ENCODE measurements around the gene CDK6. TPM values are rescaled to one million over a fixed set of nuclear protein-coding genes. Genes with fewer than 3 reads are reported as not detected.

CDK6 gene
- total RNA-seq, 2 experiments from 2014 or later = 103 to 106 TPM

- no peaks in the 10 kb centered on the region for H3K9me3 Mint-ChIP-seq
- no peaks in the 10 kb centered on the region for H3K27me3 Mint-ChIP-seq
- H3K4me1 Mint-ChIP-seq = peaks cover 74% of the 10 kb centered on the region
- no peak for DNase-seq
- no peak overlapping the region for H3K4me3 Mint-ChIP-seq
- peaks cover 58% of the 10 kb centered on the region for H3K36me3 Mint-ChIP-seq
- peak overlapping the region; percentile 93 for H3K27ac Mint-ChIP-seq
These were observed 154.0 kb downstream of the CDK6 start for GRCh38 chr7:92682330-92682729.

GRCh38 chr7:92681633-92682032, 154.7 kb downstream of the CDK6 start:
- H3K36me3 Mint-ChIP-seq = peaks cover 52% of the 10 kb centered on the region

GRCh38 chr7:92680442-92680841, 155.9 kb downstream of the CDK6 start:
- Mint-ChIP-seq H3K9me3 (no peaks in the 10 kb centered on the region), H3K27me3 (no peaks in the 10 kb centered on the region), H3K4me1 (peaks cover 58% of the 10 kb centered on the region), H3K36me3 (peaks cover 49% of the 10 kb centered on the region), H3K4me3 (no peak overlapping the region), H3K27ac (peak overlapping the region; percentile 69)
- no peak for DNase-seq

More at GRCh38 chr7:92681633-92682032, 154.7 kb downstream of the CDK6 start:
- Mint-ChIP-seq H3K27me3 (no peaks in the 10 kb centered on the region), H3K4me1 (peaks cover 68% of the 10 kb centered on the region), H3K4me3 (no peak overlapping the region), H3K9me3 (no peaks in the 10 kb centered on the region), H3K27ac (peak overlapping the region; percentile 93)
- no peak for DNase-seq

GRCh38 chr7:92678291-92678920, 158.0 kb downstream of the CDK6 start:
- peaks cover 39% of the 10 kb centered on the region for H3K4me1 Mint-ChIP-seq
- H3K36me3 Mint-ChIP-seq = peaks cover 43% of the 10 kb centered on the region
- H3K9me3 Mint-ChIP-seq = no peaks in the 10 kb centered on the region
- H3K4me3 Mint-ChIP-seq = no peak overlapping the region
- no peaks in the 10 kb centered on the region for H3K27me3 Mint-ChIP-seq
- no peak for DNase-seq
- H3K27ac Mint-ChIP-seq = peak overlapping the region; percentile 78

GRCh38 chr7:92674379-92674778, 162.0 kb downstream of the CDK6 start:
- DNase-seq = no peak
- Mint-ChIP-seq H3K27ac (no peak overlapping the region), H3K36me3 (peaks cover 43% of the 10 kb centered on the region), H3K4me1 (peaks cover 33% of the 10 kb centered on the region), H3K4me3 (no peak overlapping the region), H3K27me3 (no peaks in the 10 kb centered on the region), H3K9me3 (no peaks in the 10 kb centered on the region)

GRCh38 chr7:92671505-92672169, 164.7 kb downstream of the CDK6 start:
- Mint-ChIP-seq H3K36me3 (peaks cover 40% of the 10 kb centered on the region), H3K9me3 (no peaks in the 10 kb centered on the region), H3K4me3 (peak overlapping the region; percentile 2), H3K4me1 (peaks cover 24% of the 10 kb centered on the region), H3K27me3 (no peaks in the 10 kb centered on the region), H3K27ac (peak overlapping the region; percentile 66)
- no peak for DNase-seq

GRCh38 chr7:92670204-92670851, 166.0 kb downstream of the CDK6 start:
- no peak for DNase-seq
- Mint-ChIP-seq H3K36me3 (peaks cover 49% of the 10 kb centered on the region), H3K4me1 (peaks cover 30% of the 10 kb centered on the region), H3K27ac (peak overlapping the region; percentile 42), H3K9me3 (no peaks in the 10 kb centered on the region), H3K27me3 (no peaks in the 10 kb centered on the region), H3K4me3 (no peak overlapping the region)

- no peak overlapping the region for H3K4me3 Mint-ChIP-seq
- H3K4me1 Mint-ChIP-seq = peaks cover 37% of the 10 kb centered on the region
- DNase-seq = no peak
- H3K9me3 Mint-ChIP-seq = no peaks in the 10 kb centered on the region
- H3K27ac Mint-ChIP-seq = peak overlapping the region; percentile 42
- H3K36me3 Mint-ChIP-seq = peaks cover 54% of the 10 kb centered on the region
- no peaks in the 10 kb centered on the region for H3K27me3 Mint-ChIP-seq
These were observed 166.7 kb downstream of the CDK6 start for GRCh38 chr7:92669616-92670165.

GRCh38 chr7:92668564-92668963, 167.8 kb downstream of the CDK6 start:
- Mint-ChIP-seq H3K27ac (no peak overlapping the region), H3K9me3 (peaks cover 2% of the 10 kb centered on the region), H3K4me1 (peaks cover 43% of the 10 kb centered on the region), H3K27me3 (no peaks in the 10 kb centered on the region), H3K36me3 (peaks cover 56% of the 10 kb centered on the region), H3K4me3 (no peak overlapping the region)
- no peak for DNase-seq

GRCh38 chr7:92667816-92668535, 168.4 kb downstream of the CDK6 start:
- Mint-ChIP-seq H3K36me3 (peaks cover 56% of the 10 kb centered on the region), H3K4me1 (peaks cover 42% of the 10 kb centered on the region), H3K4me3 (no peak overlapping the region), H3K27ac (no peak overlapping the region), H3K27me3 (no peaks in the 10 kb centered on the region), H3K9me3 (peaks cover 2% of the 10 kb centered on the region)
- no peak for DNase-seq

GRCh38 chr7:92665926-92666325, 170.4 kb downstream of the CDK6 start:
- peaks cover 26% of the 10 kb centered on the region for H3K4me1 Mint-ChIP-seq
- no peak overlapping the region for H3K27ac Mint-ChIP-seq
- peaks cover 2% of the 10 kb centered on the region for H3K9me3 Mint-ChIP-seq
- peaks cover 42% of the 10 kb centered on the region for H3K36me3 Mint-ChIP-seq
- DNase-seq = no peak
- H3K27me3 Mint-ChIP-seq = no peaks in the 10 kb centered on the region
- H3K4me3 Mint-ChIP-seq = no peak overlapping the region

- Mint-ChIP-seq H3K27ac (no peak overlapping the region), H3K27me3 (no peaks in the 10 kb centered on the region), H3K4me3 (no peak overlapping the region), H3K9me3 (peaks cover 2% of the 10 kb centered on the region), H3K36me3 (peaks cover 48% of the 10 kb centered on the region), H3K4me1 (peaks cover 32% of the 10 kb centered on the region)
- no peak for DNase-seq
These were observed 174.7 kb downstream of the CDK6 start for GRCh38 chr7:92661651-92662050.

GRCh38 chr7:92658671-92659070, 177.7 kb downstream of the CDK6 start:
- H3K4me3 Mint-ChIP-seq = no peak overlapping the region
- H3K27ac Mint-ChIP-seq = no peak overlapping the region

GRCh38 chr7:92657391-92657790, 179.0 kb downstream of the CDK6 start:
- no peak overlapping the region for H3K27ac Mint-ChIP-seq
- H3K4me3 Mint-ChIP-seq = no peak overlapping the region
- H3K9me3 Mint-ChIP-seq = no peaks in the 10 kb centered on the region
- H3K4me1 Mint-ChIP-seq = peaks cover 25% of the 10 kb centered on the region
- peaks cover 49% of the 10 kb centered on the region for H3K36me3 Mint-ChIP-seq
- no peak for DNase-seq
- H3K27me3 Mint-ChIP-seq = no peaks in the 10 kb centered on the region

More at GRCh38 chr7:92658671-92659070, 177.7 kb downstream of the CDK6 start:
- DNase-seq = no peak
- Mint-ChIP-seq H3K36me3 (peaks cover 42% of the 10 kb centered on the region), H3K27me3 (no peaks in the 10 kb centered on the region), H3K4me1 (peaks cover 20% of the 10 kb centered on the region), H3K9me3 (no peaks in the 10 kb centered on the region)

GRCh38 chr7:92656121-92656520, 180.3 kb downstream of the CDK6 start:
- no peak for DNase-seq
- H3K27ac Mint-ChIP-seq = no peak overlapping the region
- H3K4me3 Mint-ChIP-seq = no peak overlapping the region
- H3K9me3 Mint-ChIP-seq = no peaks in the 10 kb centered on the region
- no peaks in the 10 kb centered on the region for H3K27me3 Mint-ChIP-seq
- peaks cover 30% of the 10 kb centered on the region for H3K4me1 Mint-ChIP-seq
- H3K36me3 Mint-ChIP-seq = peaks cover 52% of the 10 kb centered on the region

Data from activated naive CD8-positive, alpha-beta T cell treated with anti-CD3 and anti-CD28 coated beads for 36 hours (primary cell).